ENCODE measurements around the gene NECAB3. TPM values are rescaled to one million over a fixed set of nuclear protein-coding genes. Genes with fewer than 3 reads are reported as not detected.
"Not testable (repeated sequence)": the region's sequence is repeated elsewhere in the genome, so short reads cannot be mapped to it uniquely, and the experiment has no call there.

NECAB3 gene
- total RNA-seq, 2 experiments from 2014 or later, result 21.0 to 22.7 TPM

DNA sequence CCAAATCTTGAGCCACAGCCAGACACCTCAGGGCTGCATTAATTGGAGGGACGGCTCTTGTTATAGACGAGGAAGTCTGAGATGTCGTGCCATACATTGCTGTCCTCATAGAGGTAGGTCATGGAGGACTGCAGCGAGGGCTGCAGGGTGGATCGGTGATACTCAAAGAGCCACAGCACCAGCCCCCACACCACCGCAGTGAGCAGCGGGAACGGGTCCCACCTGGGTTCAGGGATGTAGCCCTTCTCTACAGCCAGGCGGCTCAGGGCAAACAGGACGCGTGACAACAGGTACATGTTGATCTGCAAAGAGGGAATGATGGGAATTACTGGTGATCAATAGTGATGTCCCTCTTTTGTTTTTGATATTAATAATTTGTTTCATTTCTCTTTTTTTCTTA lies 33.4 kb upstream of the NECAB3 start:
- DNase-seq, result no peak
- intact Hi-C loops (cut with micrococcal nuclease), result no loop called here
- H3K4me3 Mint-ChIP-seq, result no peak overlapping the region
- peaks cover 9% of the 10 kb centered on the region for H3K36me3 Mint-ChIP-seq
- H3K4me1 Mint-ChIP-seq (ENCODE audit: low read depth), result peaks cover 11% of the 10 kb centered on the region
- ChIA-PET POLR2A (no interaction called here), CTCF (no interaction called here)
- H3K27me3 Mint-ChIP-seq, result no peaks in the 10 kb centered on the region
- no peaks in the 10 kb centered on the region for H3K9me3 Mint-ChIP-seq
- H3K27ac Mint-ChIP-seq, result no peak overlapping the region

DNA sequence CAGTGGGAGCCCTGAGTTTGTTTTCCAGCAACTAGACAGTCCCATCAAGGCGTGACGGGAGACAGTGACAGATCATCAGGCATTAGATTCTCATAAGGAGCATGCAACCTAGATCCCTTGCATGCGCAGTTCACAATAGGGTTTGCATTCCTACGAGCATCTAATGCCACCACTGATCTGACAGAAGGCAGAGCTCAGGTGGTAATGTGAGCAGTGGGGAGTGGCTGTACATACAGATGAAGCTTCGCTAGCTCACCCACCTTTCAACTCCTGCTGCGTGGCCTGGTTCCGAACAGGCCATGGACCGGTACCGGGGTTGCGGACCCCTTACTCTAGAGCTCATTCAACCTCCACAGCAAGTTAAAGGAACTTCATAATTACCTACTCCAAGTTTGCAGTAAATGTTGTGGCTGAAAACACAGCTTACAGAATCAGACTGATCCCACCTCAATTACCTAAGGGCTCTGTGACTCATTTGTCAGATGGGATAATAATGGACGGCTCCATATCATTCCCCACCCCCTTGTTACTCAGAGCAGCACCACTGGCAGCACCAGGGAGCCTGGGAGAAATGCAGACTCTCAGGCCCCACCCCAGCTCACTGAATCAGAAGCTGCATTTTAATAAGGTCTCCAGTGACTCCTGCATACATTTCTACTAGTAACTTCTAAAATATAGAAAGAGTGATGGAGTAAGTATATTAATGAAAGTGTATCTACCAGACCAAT lies 30.1 kb upstream of the NECAB3 start:
- no peaks in the 10 kb centered on the region for H3K27me3 Mint-ChIP-seq
- no peak for DNase-seq
- H3K4me3 Mint-ChIP-seq, result no peak overlapping the region
- no peaks in the 10 kb centered on the region for H3K36me3 Mint-ChIP-seq
- peaks cover 3% of the 10 kb centered on the region for H3K4me1 Mint-ChIP-seq (ENCODE audit: low read depth)
- H3K9me3 Mint-ChIP-seq, result no peaks in the 10 kb centered on the region
- intact Hi-C loops (cut with micrococcal nuclease), result no loop called here
- ChIA-PET CTCF (no interaction called here), POLR2A (no interaction called here)
- H3K27ac Mint-ChIP-seq, result no peak overlapping the region

DNA sequence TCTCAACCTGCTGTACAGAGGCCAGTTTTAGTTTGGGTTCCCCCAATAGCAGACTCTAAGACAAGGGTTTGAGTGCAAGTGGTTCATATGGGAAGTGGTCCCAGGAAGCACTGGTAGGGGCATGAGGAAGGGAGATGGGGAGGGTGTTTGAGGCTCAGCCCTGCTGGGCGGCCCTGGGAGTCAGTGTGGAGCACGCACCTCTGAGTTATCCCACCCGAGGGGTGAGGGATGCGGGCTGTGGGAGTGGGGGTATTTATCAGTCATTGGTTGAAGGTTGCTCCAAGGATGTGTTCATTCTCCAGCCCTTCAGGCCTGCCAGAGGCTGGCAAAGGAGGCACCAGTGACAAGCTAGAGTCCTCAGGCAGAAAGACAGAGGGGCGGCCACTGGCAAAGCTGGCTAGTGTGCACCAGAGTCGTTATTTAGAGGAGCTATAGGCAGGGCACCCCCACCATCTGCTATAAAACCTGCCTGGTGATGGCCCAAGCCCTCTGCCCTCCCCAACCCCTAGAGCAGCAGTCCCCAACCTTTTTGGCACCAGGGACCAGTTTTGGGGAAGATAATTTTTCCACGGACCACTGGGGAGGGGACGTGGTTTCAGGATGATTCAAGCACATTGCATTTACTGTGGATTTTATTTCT lies 29.4 kb upstream of the NECAB3 start:
- no peak overlapping the region for H3K4me3 Mint-ChIP-seq
- ChIA-PET POLR2A (no interaction called here), CTCF (no interaction called here)
- H3K9me3 Mint-ChIP-seq, result no peaks in the 10 kb centered on the region
- H3K36me3 Mint-ChIP-seq, result no peaks in the 10 kb centered on the region
- intact Hi-C loops (cut with micrococcal nuclease), result no loop called here
- no peaks in the 10 kb centered on the region for H3K4me1 Mint-ChIP-seq (ENCODE audit: low read depth)
- no peak overlapping the region for H3K27ac Mint-ChIP-seq
- H3K27me3 Mint-ChIP-seq, result no peaks in the 10 kb centered on the region
- no peak for DNase-seq

DNA sequence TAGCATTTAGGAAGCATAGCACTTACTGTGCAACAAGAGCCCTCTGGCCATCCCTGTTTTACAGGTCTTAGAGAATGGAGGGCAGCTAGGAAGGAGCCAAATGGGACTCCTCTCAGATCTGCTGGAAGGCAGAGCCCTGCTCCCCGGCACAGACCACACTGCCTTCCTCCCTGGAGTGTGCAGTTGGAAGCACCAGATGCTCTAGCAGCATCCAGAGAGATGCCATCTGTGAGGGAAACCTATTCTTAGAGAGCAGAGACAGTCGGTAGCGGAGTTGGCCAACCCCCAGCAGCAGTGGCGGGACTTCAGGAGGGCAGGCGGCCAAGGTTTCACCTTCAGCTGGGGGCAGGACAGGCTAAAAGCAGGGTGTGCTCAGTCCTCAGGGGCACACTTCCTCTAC lies 28.6 kb upstream of the NECAB3 start:
- no peak for DNase-seq
- Mint-ChIP-seq H3K27me3 (no peaks in the 10 kb centered on the region), H3K27ac (no peak overlapping the region), H3K4me3 (no peak overlapping the region), H3K36me3 (no peaks in the 10 kb centered on the region), H3K4me1 (ENCODE audit: low read depth) (no peaks in the 10 kb centered on the region), H3K9me3 (peaks cover 3% of the 10 kb centered on the region)
- CTCF ChIA-PET, result no interaction called here
- intact Hi-C loops (cut with micrococcal nuclease), result no loop called here
- POLR2A ChIA-PET, result no interaction called here

- ChIA-PET CTCF (no interaction called here), POLR2A (no interaction called here)
These were observed 27.6 kb upstream of the NECAB3 start for GRCh38 chr20:33701629-33702450.

GRCh38 chr20:33700696-33701441 lies 26.6 kb upstream of the NECAB3 start:
- DNase-seq; CTCF ChIA-PET; H3K4me1 Mint-ChIP-seq (ENCODE audit: low read depth); POLR2A ChIA-PET; H3K27ac Mint-ChIP-seq; H3K4me3 Mint-ChIP-seq; H3K9me3 Mint-ChIP-seq; H3K36me3 Mint-ChIP-seq; H3K27me3 Mint-ChIP-seq; intact Hi-C loops (cut with micrococcal nuclease): not testable (repeated sequence)

More at GRCh38 chr20:33701629-33702450, 27.6 kb upstream of the NECAB3 start:
- DNase-seq, result no peak
- Mint-ChIP-seq H3K4me3 (no peak overlapping the region), H3K4me1 (ENCODE audit: low read depth) (no peaks in the 10 kb centered on the region), H3K9me3 (peaks cover 3% of the 10 kb centered on the region), H3K27me3 (no peaks in the 10 kb centered on the region), H3K27ac (no peak overlapping the region), H3K36me3 (no peaks in the 10 kb centered on the region)
- intact Hi-C loops (cut with micrococcal nuclease), result no loop called here

DNA sequence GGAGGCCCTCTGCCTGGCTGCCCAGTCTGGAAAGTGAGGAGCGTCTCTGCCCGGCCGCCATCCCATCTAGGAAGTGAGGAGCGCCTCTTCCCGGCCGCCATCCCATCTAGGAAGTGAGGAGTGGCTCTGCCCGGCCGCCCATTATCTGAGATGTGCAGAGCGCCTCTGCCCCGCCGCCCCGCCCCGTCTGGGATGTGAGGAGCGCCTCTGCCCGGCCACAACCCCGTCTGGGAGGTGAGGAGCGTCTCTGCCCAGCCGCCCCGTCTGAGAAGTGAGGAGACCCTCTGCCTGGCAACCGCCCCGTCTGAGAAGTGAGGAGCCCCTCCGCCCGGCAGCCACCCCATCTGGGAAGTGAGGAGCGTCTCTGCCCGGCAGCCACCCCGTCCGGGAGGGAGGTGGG lies 24.7 kb upstream of the NECAB3 start:
- H3K4me3 Mint-ChIP-seq; H3K4me1 Mint-ChIP-seq (ENCODE audit: low read depth); DNase-seq; H3K9me3 Mint-ChIP-seq; intact Hi-C loops (cut with micrococcal nuclease); H3K36me3 Mint-ChIP-seq; H3K27ac Mint-ChIP-seq; CTCF ChIA-PET; H3K27me3 Mint-ChIP-seq; POLR2A ChIA-PET: not testable (repeated sequence)

DNA sequence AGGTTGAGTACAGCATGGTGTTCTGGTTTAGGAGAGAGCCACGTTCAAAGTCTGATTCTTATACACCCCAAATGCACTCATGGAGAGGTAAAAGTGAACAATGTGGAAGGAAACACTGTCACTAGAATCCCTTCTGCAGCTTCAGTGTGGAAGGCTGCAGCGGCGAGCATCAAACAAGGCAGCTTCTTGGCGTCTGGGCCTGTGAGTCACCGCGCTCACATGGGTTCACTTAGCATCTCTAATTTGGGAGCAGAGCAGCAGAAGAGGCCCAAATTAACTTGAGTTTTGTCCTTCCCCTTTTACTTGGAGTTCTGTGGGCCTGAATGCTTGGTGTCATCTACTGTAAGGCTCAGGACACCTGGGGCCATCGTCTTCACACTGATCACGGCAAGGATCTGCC lies 22.9 kb upstream of the NECAB3 start:
- H3K4me3 Mint-ChIP-seq, result no peak overlapping the region
- no peak overlapping the region for H3K27ac Mint-ChIP-seq
- POLR2A ChIA-PET, result no interaction called here
- H3K36me3 Mint-ChIP-seq, result no peaks in the 10 kb centered on the region
- CTCF ChIA-PET, result no interaction called here
- no peak for DNase-seq
- no peaks in the 10 kb centered on the region for H3K4me1 Mint-ChIP-seq (ENCODE audit: low read depth)
- H3K27me3 Mint-ChIP-seq, result no peaks in the 10 kb centered on the region
- H3K9me3 Mint-ChIP-seq, result peaks cover 3% of the 10 kb centered on the region
- intact Hi-C loops (cut with micrococcal nuclease), result no loop called here

GRCh38 chr20:33696448-33696847 lies 22.2 kb upstream of the NECAB3 start:
- intact Hi-C loops (cut with micrococcal nuclease), result no loop called here
- no peaks in the 10 kb centered on the region for H3K4me1 Mint-ChIP-seq (ENCODE audit: low read depth)
- H3K9me3 Mint-ChIP-seq, result peaks cover 3% of the 10 kb centered on the region
- CTCF ChIA-PET, result no interaction called here
- no peaks in the 10 kb centered on the region for H3K27me3 Mint-ChIP-seq
- POLR2A ChIA-PET, result no interaction called here
- DNase-seq, result no peak
- no peak overlapping the region for H3K27ac Mint-ChIP-seq
- H3K36me3 Mint-ChIP-seq, result no peaks in the 10 kb centered on the region
- H3K4me3 Mint-ChIP-seq, result no peak overlapping the region

DNA sequence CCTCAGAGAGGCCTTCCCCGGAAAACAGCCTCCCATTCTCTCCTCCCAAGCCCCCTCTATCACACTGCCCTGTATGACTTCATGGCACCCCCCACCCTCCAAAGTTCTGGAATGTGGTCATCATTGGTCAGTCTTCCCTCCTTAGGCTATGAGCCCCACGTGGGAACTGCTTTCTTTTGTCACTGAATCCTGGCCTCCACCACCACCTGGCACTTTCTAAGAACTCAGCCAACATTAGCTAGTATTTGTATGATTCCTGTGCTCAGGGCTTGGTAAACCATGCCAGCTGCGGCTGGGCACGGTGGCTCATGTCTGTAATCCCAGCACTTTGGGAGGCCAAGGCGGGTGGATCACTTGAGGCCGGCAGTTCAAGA lies 20.4 kb upstream of the NECAB3 start:
- H3K27ac Mint-ChIP-seq, result no peak overlapping the region

GRCh38 chr20:33693741-33694638 lies 19.8 kb upstream of the NECAB3 start:
- H3K4me1 Mint-ChIP-seq (ENCODE audit: low read depth), result peaks cover 13% of the 10 kb centered on the region
- ChIA-PET POLR2A (no interaction called here), CTCF (interaction anchor here (0.8 kb wide), 1 partner anchor 98 kb away, joined by 3 read pairs; no protein-coding TSS in a partner anchor)
- no peaks in the 10 kb centered on the region for H3K36me3 Mint-ChIP-seq
- DNase-seq, result no peak
- peaks cover 3% of the 10 kb centered on the region for H3K9me3 Mint-ChIP-seq
- H3K4me3 Mint-ChIP-seq, result no peak overlapping the region
- H3K27ac Mint-ChIP-seq, result no peak overlapping the region
- H3K27me3 Mint-ChIP-seq, result no peaks in the 10 kb centered on the region
- intact Hi-C loops (cut with micrococcal nuclease), result no loop called here

More for the DNA sequence above, 20.4 kb upstream of the NECAB3 start:
- CTCF ChIA-PET, result no interaction called here
- H3K4me3 Mint-ChIP-seq, result no peak overlapping the region
- POLR2A ChIA-PET, result no interaction called here
- H3K9me3 Mint-ChIP-seq, result peaks cover 3% of the 10 kb centered on the region
- H3K36me3 Mint-ChIP-seq, result no peaks in the 10 kb centered on the region
- H3K4me1 Mint-ChIP-seq (ENCODE audit: low read depth), result peaks cover 7% of the 10 kb centered on the region
- intact Hi-C loops (cut with micrococcal nuclease), result no loop called here
- H3K27me3 Mint-ChIP-seq, result no peaks in the 10 kb centered on the region
- DNase-seq, result no peak
